Measurements from ENCODE around the gene RAB8B.
A peak's percentile ranks its signal among the peaks of the same experiment; 100 is the strongest.

RAB8B gene

GRCh38 chr15:63155486-63155885 lies 33.9 kb upstream of the RAB8B start:
- DNase-seq (ENCODE audit: low read depth): no peak
- H3K4me3 ChIP-seq (ENCODE audit: low read depth, low read length): peak overlapping the region; percentile 78
- TF ChIP-seq CTCF (IDR thresholded peaks at IDR 0.05; ENCODE audit: low read depth, low read length): no peak

DNA sequence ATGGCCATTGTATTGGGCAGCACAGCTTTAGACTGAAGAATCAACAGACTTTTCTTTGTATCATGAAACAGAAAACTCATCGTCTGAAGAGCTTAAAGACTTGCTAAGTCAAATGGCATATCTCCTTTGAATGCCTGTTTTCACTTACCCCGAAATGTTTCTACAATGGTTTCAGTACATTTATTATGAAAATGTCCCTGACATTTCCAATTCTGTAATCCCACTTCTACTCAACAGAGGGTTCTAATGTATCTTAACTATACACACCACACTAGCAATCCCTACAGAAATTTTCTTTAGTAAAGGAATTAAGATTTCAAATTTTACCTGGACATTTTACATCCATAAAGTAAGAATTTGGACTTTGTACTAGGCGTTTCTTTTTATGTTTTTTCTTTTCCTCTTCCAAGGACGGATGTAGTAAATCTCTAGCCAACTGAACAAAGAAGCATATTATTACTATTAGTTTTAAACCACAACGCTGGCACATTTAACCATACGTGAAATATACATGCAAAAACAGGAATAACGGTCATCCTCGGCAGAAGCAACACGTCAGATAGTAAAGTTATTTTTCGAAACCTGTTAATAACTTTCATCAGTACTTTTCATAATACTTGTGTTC lies 33.2 kb upstream of the RAB8B start:
- peak; percentile 3 for DNase-seq (ENCODE audit: low read depth)
- TF ChIP-seq MYC (IDR thresholded peaks at IDR 0.05; ENCODE audit: low read depth, low read length) (no peak), MAX (IDR thresholded peaks at IDR 0.05; ENCODE audit: low read depth, low read length) (no peak), POLR2A (IDR thresholded peaks at IDR 0.05; ENCODE audit: extremely low read depth, insufficient read length) (no peak), CTCF (IDR thresholded peaks at IDR 0.05; ENCODE audit: low read depth, low read length) (no peak)

DNA sequence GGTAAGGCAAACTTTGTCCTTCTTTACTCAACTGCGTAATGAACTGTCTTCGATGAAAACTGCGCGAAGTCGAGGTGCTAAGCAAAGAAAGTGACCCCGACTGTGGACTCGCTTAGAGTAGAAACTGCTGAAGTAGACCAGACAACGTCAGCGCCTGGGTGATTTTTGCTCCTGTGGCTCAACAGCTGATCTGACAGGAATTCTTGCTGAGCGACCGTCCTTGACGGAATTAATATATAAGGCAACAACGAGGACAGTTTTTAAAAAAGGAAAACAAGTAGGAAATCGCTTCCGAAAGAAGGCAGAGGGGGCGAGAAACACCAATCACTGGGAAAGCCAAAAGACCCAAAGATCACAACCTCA lies 32.7 kb upstream of the RAB8B start:
- DNase-seq (ENCODE audit: low read depth): peak; percentile 58
- TF ChIP-seq MAX (IDR thresholded peaks at IDR 0.05; ENCODE audit: low read depth, low read length): no peak
- TF ChIP-seq POLR2A (IDR thresholded peaks at IDR 0.05; ENCODE audit: extremely low read depth, insufficient read length): no peak
- TF ChIP-seq MYC (IDR thresholded peaks at IDR 0.05; ENCODE audit: low read depth, low read length): no peak
- no peak for TF ChIP-seq CTCF (IDR thresholded peaks at IDR 0.05; ENCODE audit: low read depth, low read length)
- H3K4me3 ChIP-seq (ENCODE audit: low read depth, low read length): peak overlapping the region; percentile 78

More for the DNA sequence above, 33.2 kb upstream of the RAB8B start:
- peak overlapping the region; percentile 78 for H3K4me3 ChIP-seq (ENCODE audit: low read depth, low read length)

GRCh38 chr15:63157118-63157843 lies 32.1 kb upstream of the RAB8B start, which contains the start of gene RPS27L:
Gene RPS27L (minus strand): TSS chr15:63157477. CDS start chr15:63157405, 72 bp downstream.
- TF ChIP-seq MAX (IDR thresholded peaks at IDR 0.05; ENCODE audit: low read depth, low read length) (peak; percentile 37), CTCF (IDR thresholded peaks at IDR 0.05; ENCODE audit: low read depth, low read length) (no peak), MYC (IDR thresholded peaks at IDR 0.05; ENCODE audit: low read depth, low read length) (peak; percentile 61), POLR2A (IDR thresholded peaks at IDR 0.05; ENCODE audit: extremely low read depth, insufficient read length) (peak; percentile 97)
- peak; percentile 96 for DNase-seq (ENCODE audit: low read depth)
- peak within 1 kb of the TSS; percentile 78 for H3K4me3 ChIP-seq (ENCODE audit: low read depth, low read length)

GRCh38 chr15:63157891-63158431 lies 31.4 kb upstream of the RAB8B start:
- TF ChIP-seq CTCF (IDR thresholded peaks at IDR 0.05; ENCODE audit: low read depth, low read length): no peak
- TF ChIP-seq MAX (IDR thresholded peaks at IDR 0.05; ENCODE audit: low read depth, low read length): no peak; the same call in 1 of the 2 replicates
- peak; percentile 30; the same call in 1 of the 2 replicates for TF ChIP-seq MYC (IDR thresholded peaks at IDR 0.05; ENCODE audit: low read depth, low read length)
- peak overlapping the region; percentile 78 for H3K4me3 ChIP-seq (ENCODE audit: low read depth, low read length)
- peak; percentile 69 for DNase-seq (ENCODE audit: low read depth)

All from NB4 (cell line).